Natural killer cell treated with Interleukin-12 subunit alpha and Interleukin-12 subunit beta and Interleukin-15 and Interleukin-18, amount 100 ng/mL, for 72 hours (primary cell): ENCODE results near the gene STK11. TPM values are rescaled to one million over a fixed set of nuclear protein-coding genes. Genes with fewer than 3 reads are reported as not detected.
A peak's percentile ranks its signal among the peaks of the same experiment; 100 is the strongest.

Experiments
- ATAC-seq, 2 donors: fragments of 150-1000 bp; cut with Tn5 transposase in 1 of 2; sonication (Bioruptor Pico), chemical (Tn5 transposase) in 1 of 2; 2 replicates each; pipeline ENCODE4 v1.10.0; 2021
- DNase-seq: peaks from one replicate; pipeline ENCODE4 v3.0.0; 2022; ENCODE audit warnings: low spot score
- H3K27ac Mint-ChIP-seq, 2 donors: 1 replicate in 1 of 2; 2 replicates in 1 of 2; pipeline ENCODE4 v1.8.0; 2022; ENCODE audit warnings: mixed read lengths in 2 of 2, mild to moderate bottlenecking in 1 of 2, moderate library complexity in 1 of 2
- H3K27me3 Mint-ChIP-seq, 2 donors: 1 replicate in 1 of 2; 2 replicates in 1 of 2; pipeline ENCODE4 v1.8.0; 2022; ENCODE audit warnings: mixed read lengths in 2 of 2
- H3K36me3 Mint-ChIP-seq: one replicate; pipeline ENCODE4 v1.8.0; 2022; ENCODE audit warnings: mixed read lengths
- H3K4me1 Mint-ChIP-seq, 2 donors: 1 replicate in 1 of 2; 2 replicates in 1 of 2; pipeline ENCODE4 v1.8.0; 2022; ENCODE audit warnings: low read depth in 2 of 2, mixed read lengths in 2 of 2, mild to moderate bottlenecking in 1 of 2
- H3K4me3 Mint-ChIP-seq: one replicate; pipeline ENCODE4 v1.8.0; 2022; ENCODE audit warnings: mixed read lengths
- H3K9me3 Mint-ChIP-seq: 2 replicates; pipeline ENCODE4 v1.8.0; 2022; ENCODE audit warnings: mixed read lengths
- total RNA-seq, 2 donors: library from RNA; stranded (reverse); gene quantifications; one replicate each; pipeline ENCODE4 v1.2.3, GENCODE V29; 2022

The STK11 gene
- total RNA-seq, 2 donors from 2014 or later, result 50.9 to 79.2 TPM

- ATAC-seq, result no peak
- Mint-ChIP-seq H3K9me3 (no peaks in the 10 kb centered on the region), H3K36me3 (peaks cover 22% of the 10 kb centered on the region), H3K27me3 (no peaks in the 10 kb centered on the region), H3K4me3 (peak overlapping the region; percentile 98), H3K27ac (peak overlapping the region; percentile 94 to 96), H3K4me1 (peaks cover 54 to 64% of the 10 kb centered on the region in 2 donors)
- no peak for DNase-seq
Measured at GRCh38 chr19:1271528-1272422, 66.2 kb downstream of the STK11 start.

DNA sequence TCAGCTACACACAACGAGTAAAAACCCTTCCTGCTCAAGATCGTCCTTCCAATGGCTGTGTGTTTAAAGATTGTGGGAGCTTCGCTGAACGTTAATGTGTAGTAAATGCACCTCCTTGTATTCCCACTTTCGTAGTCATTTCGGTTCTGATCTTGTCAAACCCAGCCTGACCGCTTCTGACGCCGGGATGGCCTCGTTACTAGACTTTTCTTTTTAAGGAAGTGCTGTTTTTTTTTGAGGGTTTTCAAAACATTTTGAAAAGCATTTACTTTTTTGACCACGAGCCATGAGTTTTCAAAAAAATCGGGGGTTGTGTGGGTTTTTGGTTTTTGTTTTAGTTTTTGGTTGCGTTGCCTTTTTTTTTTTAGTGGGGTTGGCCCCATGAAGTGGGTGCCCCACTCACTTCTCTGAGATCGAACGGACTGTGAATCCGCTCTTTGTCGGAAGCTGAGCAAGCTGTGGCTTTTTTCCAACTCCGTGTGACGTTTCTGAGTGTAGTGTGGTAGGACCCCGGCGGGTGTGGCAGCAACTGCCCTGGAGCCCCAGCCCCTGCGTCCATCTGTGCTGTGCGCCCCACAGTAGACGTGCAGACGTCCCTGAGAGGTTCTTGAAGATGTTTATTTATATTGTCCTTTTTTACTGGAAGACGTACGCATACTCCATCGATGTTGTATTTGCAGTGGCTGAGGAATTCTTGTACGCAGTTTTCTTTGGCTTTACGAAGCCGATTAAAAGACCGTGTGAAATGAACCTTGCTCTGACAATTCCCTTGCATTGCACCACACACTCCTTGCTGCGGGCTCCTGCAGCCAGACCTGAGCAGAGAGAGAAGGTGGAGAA lies 67.1 kb downstream of the STK11 start:
- no peak for DNase-seq
- H3K4me3 Mint-ChIP-seq, result peak overlapping the region; percentile 98
- peaks cover 50 to 60% of the 10 kb centered on the region in 2 donors for H3K4me1 Mint-ChIP-seq
- ATAC-seq, result no peak
- peaks cover 22% of the 10 kb centered on the region for H3K36me3 Mint-ChIP-seq
- H3K9me3 Mint-ChIP-seq, result no peaks in the 10 kb centered on the region
- H3K27me3 Mint-ChIP-seq, result no peaks in the 10 kb centered on the region
- H3K27ac Mint-ChIP-seq, result peak overlapping the region; percentile 94 to 96

DNA sequence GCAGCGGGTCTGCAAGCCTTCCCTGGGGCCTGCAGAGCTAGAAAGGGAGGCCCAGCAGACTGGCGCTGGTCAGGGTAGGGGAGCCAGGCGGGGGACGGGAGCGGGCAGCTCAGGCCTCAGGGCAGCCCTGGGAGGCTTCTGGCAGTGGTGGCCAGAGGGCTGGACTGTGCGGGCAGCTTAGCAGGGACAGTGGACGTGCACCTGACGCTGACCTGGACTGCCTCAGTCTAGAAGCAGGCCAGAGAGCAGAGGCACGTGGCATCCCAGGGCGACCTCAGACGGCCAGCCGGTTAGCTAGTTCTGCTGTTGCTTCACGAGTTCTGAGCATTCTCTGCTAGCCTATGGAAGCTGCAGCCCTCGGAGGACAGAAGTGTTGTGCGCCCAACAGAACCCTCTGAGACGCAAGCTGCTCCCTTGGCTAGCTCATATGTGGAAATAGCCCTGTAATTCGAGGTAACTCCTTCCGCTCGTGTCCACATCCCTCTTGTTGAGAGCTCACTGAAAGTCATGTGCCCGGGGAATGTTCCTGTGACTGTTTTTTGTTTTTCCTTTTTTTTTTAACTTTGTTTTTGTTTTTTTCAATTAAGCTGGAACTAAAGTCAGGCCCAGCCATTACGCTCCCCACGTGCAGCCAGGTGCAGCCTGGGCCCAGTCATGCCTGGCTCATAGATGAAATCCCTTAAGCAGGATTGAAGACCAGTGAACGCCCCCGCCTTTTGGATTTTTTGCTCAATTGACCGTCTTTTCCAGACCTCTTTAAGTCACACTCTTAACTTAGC lies 67.9 kb downstream of the STK11 start:
- DNase-seq, result no peak
- Mint-ChIP-seq H3K9me3 (no peaks in the 10 kb centered on the region), H3K27ac (peak overlapping the region; percentile 94 to 96), H3K27me3 (no peaks in the 10 kb centered on the region), H3K4me3 (peak overlapping the region; percentile 98), H3K36me3 (peaks cover 22% of the 10 kb centered on the region), H3K4me1 (peaks cover 46 to 51% of the 10 kb centered on the region in 2 donors)
- ATAC-seq, result no peak

- no peak for DNase-seq
- H3K36me3 Mint-ChIP-seq, result peaks cover 22% of the 10 kb centered on the region
- H3K4me3 Mint-ChIP-seq, result peak overlapping the region; percentile 53
- H3K9me3 Mint-ChIP-seq, result no peaks in the 10 kb centered on the region
- no peak for ATAC-seq
- H3K27me3 Mint-ChIP-seq, result no peaks in the 10 kb centered on the region
- peak overlapping the region; percentile 79 to 96 for H3K27ac Mint-ChIP-seq
- peaks cover 40 to 46% of the 10 kb centered on the region in 2 donors for H3K4me1 Mint-ChIP-seq
Measured at GRCh38 chr19:1274081-1274851, 68.7 kb downstream of the STK11 start.

- no peak for DNase-seq
- H3K4me3 Mint-ChIP-seq, result peak overlapping the region; percentile 83
- H3K4me1 Mint-ChIP-seq, result peaks cover 43 to 49% of the 10 kb centered on the region in 2 donors
- no peak for ATAC-seq
- H3K9me3 Mint-ChIP-seq, result no peaks in the 10 kb centered on the region
- H3K27me3 Mint-ChIP-seq, result no peaks in the 10 kb centered on the region
- H3K27ac Mint-ChIP-seq, result peak overlapping the region; percentile 79 to 86
- H3K36me3 Mint-ChIP-seq, result peaks cover 21% of the 10 kb centered on the region
Measured at GRCh38 chr19:1274852-1275259, 69.3 kb downstream of the STK11 start.

GRCh38 chr19:1275260-1275975 lies 69.8 kb downstream of the STK11 start, which contains the start of gene FAM174C:
TSS of gene FAM174C (plus strand) at chr19:1275530. CDS start at chr19:1275550, 20 bp downstream.
- H3K36me3 Mint-ChIP-seq, result peaks cover 15% of the 10 kb centered on the region
- H3K27me3 Mint-ChIP-seq, result no peaks in the 10 kb centered on the region
- H3K4me1 Mint-ChIP-seq, result peaks cover 42 to 49% of the 10 kb centered on the region in 2 donors
- peak within 1 kb of the TSS; percentile 79 to 86 for H3K27ac Mint-ChIP-seq
- no peaks in the 10 kb centered on the region for H3K9me3 Mint-ChIP-seq
- peak; percentile 96 for DNase-seq
- peak; percentile 93 to 94 for ATAC-seq
- H3K4me3 Mint-ChIP-seq, result peak within 1 kb of the TSS; percentile 83

DNA sequence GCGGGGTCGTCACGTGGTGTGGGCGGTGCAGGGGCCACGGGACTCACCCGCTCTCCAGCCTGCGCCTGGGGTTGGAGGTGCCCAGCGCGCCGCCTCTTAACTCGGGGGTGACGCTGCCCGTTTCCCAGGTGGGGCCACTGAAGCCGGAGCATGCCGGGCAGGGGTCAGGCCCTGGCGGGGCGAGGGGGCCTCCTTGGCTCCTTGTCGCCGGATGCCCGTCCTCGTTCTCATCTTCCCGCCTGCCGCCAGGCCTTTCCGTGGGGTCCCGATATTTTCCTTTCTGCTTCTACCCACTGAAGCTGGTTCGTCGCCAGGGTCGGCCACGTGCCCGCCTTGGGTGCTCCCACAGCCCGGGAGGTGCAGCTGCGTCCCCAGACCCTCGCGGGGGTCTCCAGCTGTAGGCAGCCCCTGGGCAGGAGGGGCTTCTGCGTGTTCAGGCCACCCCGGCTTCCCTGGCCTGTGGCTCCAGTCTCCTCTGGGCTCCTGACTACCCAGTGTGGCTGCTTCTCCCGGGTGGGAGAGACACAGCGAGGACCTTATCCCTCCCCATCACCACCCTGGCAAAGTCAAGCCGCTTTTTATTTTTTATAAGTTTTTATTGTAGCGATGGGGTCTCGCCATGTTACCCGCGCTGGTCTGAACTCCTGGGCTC lies 70.5 kb downstream of the STK11 start:
- H3K9me3 Mint-ChIP-seq, result no peaks in the 10 kb centered on the region
- H3K36me3 Mint-ChIP-seq, result peaks cover 9% of the 10 kb centered on the region
- H3K4me3 Mint-ChIP-seq, result peak overlapping the region; percentile 83
- DNase-seq (no peak), ATAC-seq (no peak)
- no peaks in the 10 kb centered on the region for H3K27me3 Mint-ChIP-seq
- peak overlapping the region; percentile 79 to 86 for H3K27ac Mint-ChIP-seq
- peaks cover 37 to 44% of the 10 kb centered on the region in 2 donors for H3K4me1 Mint-ChIP-seq

DNA sequence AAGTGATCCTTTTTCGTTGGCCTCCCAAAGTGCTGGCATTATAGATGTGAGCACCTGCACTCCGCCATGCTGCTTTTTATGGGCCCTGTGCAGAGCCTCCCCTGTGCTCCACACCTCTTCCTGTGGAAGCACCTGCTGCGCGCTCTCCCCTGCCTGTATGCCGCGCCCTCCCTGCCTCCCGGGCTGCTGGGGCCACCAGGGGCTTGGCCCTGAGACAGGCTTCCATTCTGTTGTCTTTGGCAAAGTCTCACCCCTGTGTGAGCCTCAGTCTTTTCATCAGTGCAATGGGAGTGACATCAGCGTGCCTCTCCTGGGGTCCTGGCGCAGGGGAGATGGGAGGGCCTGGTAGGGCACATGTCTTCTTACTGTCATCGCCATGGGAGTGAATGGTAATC lies 71.0 kb downstream of the STK11 start:
- DNase-seq, result no peak
- H3K9me3 Mint-ChIP-seq, result no peaks in the 10 kb centered on the region
- ATAC-seq, result no peak
- peak overlapping the region; percentile 83 for H3K4me3 Mint-ChIP-seq
- peaks cover 9% of the 10 kb centered on the region for H3K36me3 Mint-ChIP-seq
- peaks cover 32 to 39% of the 10 kb centered on the region in 2 donors for H3K4me1 Mint-ChIP-seq
- peak overlapping the region; percentile 79 to 86 for H3K27ac Mint-ChIP-seq
- no peaks in the 10 kb centered on the region for H3K27me3 Mint-ChIP-seq

DNA sequence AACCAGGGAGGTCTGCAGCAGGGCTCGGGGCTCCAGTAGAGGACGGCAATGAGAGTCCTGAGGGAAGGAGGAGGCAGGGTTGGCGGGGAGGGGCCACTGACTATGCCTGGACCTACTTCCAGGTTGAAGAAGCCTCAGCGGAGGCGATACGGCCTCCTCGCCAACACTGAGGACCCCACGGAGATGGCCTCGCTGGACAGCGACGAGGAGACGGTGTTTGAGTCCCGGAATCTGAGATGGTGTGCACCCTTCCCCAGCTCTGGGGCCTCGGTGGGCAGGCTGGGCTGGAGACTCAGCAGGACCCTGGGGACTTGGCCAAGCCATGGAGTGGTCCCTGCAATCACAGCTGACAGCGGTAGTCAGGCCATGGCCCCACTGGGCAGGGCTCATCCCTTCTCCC lies 71.5 kb downstream of the STK11 start:
- Mint-ChIP-seq H3K9me3 (no peaks in the 10 kb centered on the region), H3K4me3 (peak overlapping the region; percentile 83), H3K4me1 (peaks cover 28 to 35% of the 10 kb centered on the region in 2 donors), H3K36me3 (peaks cover 9% of the 10 kb centered on the region), H3K27ac (peak overlapping the region; percentile 79 to 86), H3K27me3 (no peaks in the 10 kb centered on the region)
- ATAC-seq, result no peak
- no peak for DNase-seq
